Endothelial cell (in vitro differentiated cells): ENCODE measurements around the gene ARHGAP1. TPM values are rescaled to one million over a fixed set of nuclear protein-coding genes. Genes with fewer than 3 reads are reported as not detected.

Source experiments
- DNase-seq: peaks from one replicate; pipeline ENCODE4 v3.0.0; 2021; ENCODE audit warnings: low spot score
- H3K27ac Mint-ChIP-seq: one replicate; pipeline ENCODE4 v1.8.0; 2021; ENCODE audit warnings: mixed read lengths, inconsistent platforms; ENCODE audit not compliant: unreplicated experiment
- H3K27me3 Mint-ChIP-seq: one replicate; pipeline ENCODE4 v1.8.0; 2021; ENCODE audit warnings: mild to moderate bottlenecking, moderate library complexity, mixed read lengths, inconsistent platforms; ENCODE audit not compliant: unreplicated experiment
- H3K36me3 Mint-ChIP-seq: one replicate; pipeline ENCODE4 v1.8.0; 2021; ENCODE audit warnings: mild to moderate bottlenecking, low read depth, mixed read lengths, inconsistent platforms; ENCODE audit not compliant: unreplicated experiment
- H3K4me1 Mint-ChIP-seq: one replicate; pipeline ENCODE4 v1.8.0; 2021; ENCODE audit warnings: mild to moderate bottlenecking, mixed read lengths, inconsistent platforms; ENCODE audit not compliant: unreplicated experiment
- H3K4me3 Mint-ChIP-seq: one replicate; pipeline ENCODE4 v1.8.0; 2021; ENCODE audit warnings: mild to moderate bottlenecking, mixed read lengths, inconsistent platforms; ENCODE audit not compliant: unreplicated experiment
- H3K9me3 Mint-ChIP-seq: one replicate; pipeline ENCODE4 v1.8.0; 2021; ENCODE audit warnings: mixed read lengths, inconsistent platforms; ENCODE audit not compliant: unreplicated experiment
- CTCF ChIP-seq: fragments of 200-600 bp; sonication (generic); IDR thresholded peaks from one replicate; pipeline ENCODE4 v1.5.0; 2021; ENCODE audit warnings: antibody characterized with exemption; ENCODE audit not compliant: unreplicated experiment
- total RNA-seq: library from RNA; stranded (reverse); fragmentation: NEBNext Ultra II Directional; extraction: Animal tissue kit (Norgen Biotek cat#: 25700); gene quantifications from one replicate; pipeline ENCODE4 v1.2.1, GENCODE V29; 2021; ENCODE audit not compliant: unreplicated experiment

The ARHGAP1 gene
- total RNA-seq, 1 donor from 2014 or later, result 69.5 TPM

- peaks cover 26% of the 10 kb centered on the region for H3K36me3 Mint-ChIP-seq
- no peak overlapping the region for H3K4me3 Mint-ChIP-seq
- H3K27ac Mint-ChIP-seq, result no peak overlapping the region
- H3K4me1 Mint-ChIP-seq, result peaks cover 8% of the 10 kb centered on the region
- TF ChIP-seq CTCF, result no peak
- no peak for DNase-seq
- no peaks in the 10 kb centered on the region for H3K9me3 Mint-ChIP-seq
- peaks cover 5% of the 10 kb centered on the region for H3K27me3 Mint-ChIP-seq
Observed at GRCh38 chr11:46694607-46695006, 5.8 kb downstream of the ARHGAP1 start.

- Mint-ChIP-seq H3K9me3 (no peaks in the 10 kb centered on the region), H3K36me3 (peaks cover 26% of the 10 kb centered on the region), H3K4me1 (peaks cover 6% of the 10 kb centered on the region), H3K4me3 (no peak overlapping the region), H3K27me3 (peaks cover 5% of the 10 kb centered on the region), H3K27ac (no peak overlapping the region)
- DNase-seq, result no peak
- no peak for TF ChIP-seq CTCF
Observed at GRCh38 chr11:46694072-46694471, 6.3 kb downstream of the ARHGAP1 start.

- H3K4me3 Mint-ChIP-seq, result no peak overlapping the region
- DNase-seq, result no peak
- peaks cover 3% of the 10 kb centered on the region for H3K27me3 Mint-ChIP-seq
- H3K36me3 Mint-ChIP-seq, result peaks cover 25% of the 10 kb centered on the region
- H3K9me3 Mint-ChIP-seq, result no peaks in the 10 kb centered on the region
- H3K4me1 Mint-ChIP-seq, result peaks cover 6% of the 10 kb centered on the region
- TF ChIP-seq CTCF, result no peak
- no peak overlapping the region for H3K27ac Mint-ChIP-seq
Observed at GRCh38 chr11:46693597-46694012, 6.8 kb downstream of the ARHGAP1 start.

- peaks cover 32% of the 10 kb centered on the region for H3K36me3 Mint-ChIP-seq
- peaks cover 2% of the 10 kb centered on the region for H3K27me3 Mint-ChIP-seq
- no peak overlapping the region for H3K4me3 Mint-ChIP-seq
- H3K4me1 Mint-ChIP-seq, result peaks cover under 1% of the 10 kb centered on the region
- TF ChIP-seq CTCF, result no peak
- H3K9me3 Mint-ChIP-seq, result no peaks in the 10 kb centered on the region
- no peak overlapping the region for H3K27ac Mint-ChIP-seq
- DNase-seq, result no peak
Observed at GRCh38 chr11:46692450-46692849, 8.0 kb downstream of the ARHGAP1 start.

GRCh38 chr11:46690702-46691101, 9.7 kb downstream of the ARHGAP1 start:
- H3K4me3 Mint-ChIP-seq, result no peak overlapping the region
- H3K36me3 Mint-ChIP-seq, result peaks cover 39% of the 10 kb centered on the region
- TF ChIP-seq CTCF, result no peak
- peaks cover 4% of the 10 kb centered on the region for H3K27me3 Mint-ChIP-seq
- H3K27ac Mint-ChIP-seq, result no peak overlapping the region
- DNase-seq, result no peak
- H3K9me3 Mint-ChIP-seq, result no peaks in the 10 kb centered on the region
- no peaks in the 10 kb centered on the region for H3K4me1 Mint-ChIP-seq
